GM21723 (cell line): ENCODE measurements around the gene BUB1B.
"Not testable (repeated sequence)": the region's sequence is repeated elsewhere in the genome, so short reads cannot be mapped to it uniquely, and the experiment has no call there.

Experiments
- ATAC-seq: cut with Tn5 transposase; IDR thresholded peaks from one replicate; pipeline ENCODE4 v1.9.1; 2021; ENCODE audit warnings: mild to moderate bottlenecking, moderate library complexity; ENCODE audit not compliant: unreplicated experiment

Gene BUB1B

GRCh38 chr15:40136470-40137302, 24.2 kb upstream of the BUB1B start:
- no peak for ATAC-seq

GRCh38 chr15:40137303-40138200, 23.3 kb upstream of the BUB1B start:
- no peak for ATAC-seq

GRCh38 chr15:40138201-40138570, 22.7 kb upstream of the BUB1B start:
- not testable (repeated sequence) for ATAC-seq

- no peak for ATAC-seq
Observed at GRCh38 chr15:40142428-40142827, 18.4 kb upstream of the BUB1B start.

GRCh38 chr15:40146037-40146436, 14.8 kb upstream of the BUB1B start:
- no peak for ATAC-seq

- no peak for ATAC-seq
Observed at GRCh38 chr15:40149339-40149738, 11.5 kb upstream of the BUB1B start.

GRCh38 chr15:40150163-40150925, 10.5 kb upstream of the BUB1B start:
- ATAC-seq, result no peak

- ATAC-seq, result no peak
Observed at GRCh38 chr15:40151499-40151898, 9.4 kb upstream of the BUB1B start.

- ATAC-seq, result no peak
Observed at GRCh38 chr15:40151991-40152390, 8.9 kb upstream of the BUB1B start.

- not testable (repeated sequence) for ATAC-seq
Observed at GRCh38 chr15:40154821-40155220, 6.0 kb upstream of the BUB1B start.

GRCh38 chr15:40155270-40155910, 5.5 kb upstream of the BUB1B start:
- ATAC-seq, result no peak

GRCh38 chr15:40157778-40158447, 3.0 kb upstream of the BUB1B start:
- no peak for ATAC-seq

- no peak for ATAC-seq
Observed at GRCh38 chr15:40160021-40160420, 848 bp upstream of the BUB1B start.

- no peak for ATAC-seq
Observed at GRCh38 chr15:40161693-40162391, 973 bp downstream of the BUB1B start.

- no peak for ATAC-seq
Observed at GRCh38 chr15:40162552-40162951, 1.7 kb downstream of the BUB1B start.

GRCh38 chr15:40163657-40164416, 3.0 kb downstream of the BUB1B start:
- no peak for ATAC-seq

GRCh38 chr15:40167374-40167773, 6.5 kb downstream of the BUB1B start:
- ATAC-seq, result not testable (repeated sequence)

GRCh38 chr15:40175160-40175559, 14.3 kb downstream of the BUB1B start:
- ATAC-seq, result no peak
